Fibroblast of lung (primary cell): ENCODE results near the gene NKD1.

ENCODE experiments used
- CTCF ChIP-seq, 2 donors: IDR thresholded peaks in 1 of 2; conservative IDR thresholded peaks in 1 of 2; 1 replicate in 1 of 2; 2 replicates in 1 of 2; pipeline ENCODE4 v1.5.1; 2011 to 2012; ENCODE audit warnings: low read length in 2 of 2, control low read depth in 1 of 2, inconsistent platforms in 1 of 2, low read depth in 1 of 2, mild to moderate bottlenecking in 1 of 2
- EZH2 ChIP-seq: IDR thresholded peaks from 2 replicates; pipeline ENCODE4 v1.5.1; 2012; ENCODE audit warnings: low read length, control low read depth, mild to moderate bottlenecking; ENCODE audit errors: missing control alignments

- TF ChIP-seq CTCF (conservative IDR thresholded peaks at IDR 0.05 in 1 of 2, IDR thresholded peaks at IDR 0.05 in 1 of 2; ENCODE audit: low read depth in 1 of 2, low read length in 2 of 2) = no peak
- TF ChIP-seq EZH2 = no peak
Measured at GRCh38 chr16:50624449-50624970, 76.3 kb downstream of the NKD1 start.
